ENCODE measurements around the gene ARMC6. TPM values are rescaled to one million over a fixed set of nuclear protein-coding genes. Genes with fewer than 3 reads are reported as not detected.

The ARMC6 gene
- total RNA-seq, 1 experiment from 2014 or later, result 102 TPM

GRCh38 chr19:19033176-19033425 is 302 bp upstream of the ARMC6 start:
- ATAC-seq (peak; percentile 41), DNase-seq (no peak)
- ChIA-PET POLR2A (ENCODE audit: unreplicated experiment) (no interaction called here), CTCF (no interaction called here)
- peaks cover 83% of the 10 kb centered on the region for H3K79me2 ChIP-seq (ENCODE audit: low read length)
- H3K36me3 ChIP-seq (ENCODE audit: low read depth, low read length), result peaks cover 31% of the 10 kb centered on the region
- H3K4me3 ChIP-seq (ENCODE audit: low read length), result peak overlapping the region; percentile 96
- H4K20me1 ChIP-seq (ENCODE audit: low read length), result no peaks in the 10 kb centered on the region
- TF ChIP-seq, protein P1, sequence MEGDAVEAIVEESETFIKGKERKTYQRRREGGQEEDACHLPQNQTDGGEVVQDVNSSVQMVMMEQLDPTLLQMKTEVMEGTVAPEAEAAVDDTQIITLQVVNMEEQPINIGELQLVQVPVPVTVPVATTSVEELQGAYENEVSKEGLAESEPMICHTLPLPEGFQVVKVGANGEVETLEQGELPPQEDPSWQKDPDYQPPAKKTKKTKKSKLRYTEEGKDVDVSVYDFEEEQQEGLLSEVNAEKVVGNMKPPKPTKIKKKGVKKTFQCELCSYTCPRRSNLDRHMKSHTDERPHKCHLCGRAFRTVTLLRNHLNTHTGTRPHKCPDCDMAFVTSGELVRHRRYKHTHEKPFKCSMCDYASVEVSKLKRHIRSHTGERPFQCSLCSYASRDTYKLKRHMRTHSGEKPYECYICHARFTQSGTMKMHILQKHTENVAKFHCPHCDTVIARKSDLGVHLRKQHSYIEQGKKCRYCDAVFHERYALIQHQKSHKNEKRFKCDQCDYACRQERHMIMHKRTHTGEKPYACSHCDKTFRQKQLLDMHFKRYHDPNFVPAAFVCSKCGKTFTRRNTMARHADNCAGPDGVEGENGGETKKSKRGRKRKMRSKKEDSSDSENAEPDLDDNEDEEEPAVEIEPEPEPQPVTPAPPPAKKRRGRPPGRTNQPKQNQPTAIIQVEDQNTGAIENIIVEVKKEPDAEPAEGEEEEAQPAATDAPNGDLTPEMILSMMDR (conservative IDR thresholded peaks at IDR 0.05; ENCODE audit: low read depth, low read length), result no peak
- TF ChIP-seq EZH2 (IDR thresholded peaks at IDR 0.05; ENCODE audit: low read length, unreplicated experiment) (no peak), EZH2phosphoT487 (IDR thresholded peaks at IDR 0.05; ENCODE audit: borderline replicate concordance, low read length) (no peak)
- H2AFZ ChIP-seq (ENCODE audit: low read length), result peak overlapping the region; percentile 91
- H3K9me2 ChIP-seq (replicated peaks; ENCODE audit: low read length), result no peaks in the 10 kb centered on the region
- peak overlapping the region; percentile 73; the same call in 1 of the 2 replicates for H3K27ac ChIP-seq (ENCODE audit: low read length)
- no peaks in the 10 kb centered on the region for H3K9me3 ChIP-seq (ENCODE audit: low read length)
- H3K4me2 ChIP-seq (ENCODE audit: low read length), result peak overlapping the region; percentile 100
- BruUV-seq (replicated peaks), result no TSS peak
- H3K9ac ChIP-seq (ENCODE audit: low read length), result peak overlapping the region; percentile 91
- no peaks in the 10 kb centered on the region for H3F3A ChIP-seq (ENCODE audit: low read length, unreplicated experiment)
- intact Hi-C loops (cut with micrococcal nuclease), result no loop called here
- H3K27me3 ChIP-seq (ENCODE audit: low read length), result no peaks in the 10 kb centered on the region
- H3K4me1 ChIP-seq (ENCODE audit: insufficient read depth, low read length), result peaks cover 25% of the 10 kb centered on the region

DNA sequence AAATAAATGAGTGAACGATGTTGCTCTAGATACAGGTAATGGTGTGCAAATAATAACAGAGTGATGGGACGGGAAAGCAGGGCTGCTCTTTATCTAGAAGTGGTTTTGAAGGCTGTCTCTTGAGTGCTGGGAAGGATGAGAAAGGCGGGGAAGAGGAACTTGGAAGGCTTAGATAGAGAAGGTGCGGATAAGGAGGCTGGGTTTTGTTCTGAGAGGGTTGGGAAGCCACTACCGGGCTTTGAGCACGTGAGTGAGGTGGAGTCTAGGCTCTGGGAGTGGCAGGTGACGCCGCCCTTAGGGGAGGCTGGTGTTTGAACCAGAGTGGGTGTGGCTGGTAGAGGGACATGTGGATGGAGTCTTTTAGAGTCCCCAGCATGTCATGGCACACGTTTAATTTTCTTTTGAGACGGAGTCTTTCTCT is 811 bp downstream of the ARMC6 start:
- intact Hi-C loops (cut with micrococcal nuclease), result no loop called here
- Histone ChIP-seq H3K4me2 (ENCODE audit: low read length) (peak overlapping the region; percentile 100), H3K9me3 (ENCODE audit: low read length) (no peaks in the 10 kb centered on the region), H3K4me1 (ENCODE audit: insufficient read depth, low read length) (peaks cover 25% of the 10 kb centered on the region), H3K79me2 (ENCODE audit: low read length) (peaks cover 89% of the 10 kb centered on the region), H3K27me3 (ENCODE audit: low read length) (no peaks in the 10 kb centered on the region), H2AFZ (ENCODE audit: low read length) (peak overlapping the region; percentile 91), H3K9me2 (replicated peaks; ENCODE audit: low read length) (no peaks in the 10 kb centered on the region), H3F3A (ENCODE audit: low read length, unreplicated experiment) (no peaks in the 10 kb centered on the region), H3K9ac (ENCODE audit: low read length) (peak overlapping the region; percentile 91), H3K36me3 (ENCODE audit: low read depth, low read length) (peaks cover 24% of the 10 kb centered on the region), H4K20me1 (ENCODE audit: low read length) (no peaks in the 10 kb centered on the region), H3K27ac (ENCODE audit: low read length) (peak overlapping the region; percentile 73), H3K4me3 (ENCODE audit: low read length) (peak overlapping the region; percentile 96)
- TF ChIP-seq EZH2phosphoT487 (IDR thresholded peaks at IDR 0.05; ENCODE audit: borderline replicate concordance, low read length), result no peak
- DNase-seq (peak; percentile 82), ATAC-seq (peak; percentile 65)
- CTCF ChIA-PET, result no interaction called here
- TSS peak; percentile 64 for BruUV-seq (replicated peaks)
- POLR2A ChIA-PET (ENCODE audit: unreplicated experiment), result no interaction called here

- Histone ChIP-seq H3K9me2 (replicated peaks; ENCODE audit: low read length) (no peaks in the 10 kb centered on the region), H2AFZ (ENCODE audit: low read length) (no peak overlapping the region), H3K9ac (ENCODE audit: low read length) (no peak overlapping the region), H3K4me2 (ENCODE audit: low read length) (no peak overlapping the region), H3K27me3 (ENCODE audit: low read length) (no peaks in the 10 kb centered on the region), H3K79me2 (ENCODE audit: low read length) (peaks cover 77% of the 10 kb centered on the region), H3K4me1 (ENCODE audit: insufficient read depth, low read length) (peaks cover 8% of the 10 kb centered on the region), H3K27ac (ENCODE audit: low read length) (no peak overlapping the region), H3K4me3 (ENCODE audit: low read length) (no peak overlapping the region), H4K20me1 (ENCODE audit: low read length) (no peaks in the 10 kb centered on the region), H3K36me3 (ENCODE audit: low read depth, low read length) (peaks cover 35% of the 10 kb centered on the region), H3K9me3 (ENCODE audit: low read length) (no peaks in the 10 kb centered on the region), H3F3A (ENCODE audit: low read length, unreplicated experiment) (no peaks in the 10 kb centered on the region)
- no peak; the same call in 1 of the 2 replicates for ATAC-seq
- ChIA-PET CTCF (no interaction called here), POLR2A (ENCODE audit: unreplicated experiment) (no interaction called here)
- intact Hi-C loops (cut with micrococcal nuclease), result no loop called here
- no peak for DNase-seq
- no TSS peak for BruUV-seq (replicated peaks)
- no peak for TF ChIP-seq EZH2phosphoT487 (IDR thresholded peaks at IDR 0.05; ENCODE audit: borderline replicate concordance, low read length)
- TF ChIP-seq EZH2 (IDR thresholded peaks at IDR 0.05; ENCODE audit: low read length, unreplicated experiment), result no peak
- TF ChIP-seq, protein P1 (conservative IDR thresholded peaks at IDR 0.05; ENCODE audit: low read depth, low read length), result no peak
These were observed 6.5 kb downstream of the ARMC6 start for GRCh38 chr19:19039901-19040300.

Data from PC-3 (cell line).